Panc1 (cell line): ENCODE results near the gene QSOX1. TPM values are rescaled to one million over a fixed set of nuclear protein-coding genes. Genes with fewer than 3 reads are reported as not detected.

Source experiments
- ATAC-seq: fragments of 200-7000 bp; cut with Tn5 transposase; 2 replicates; pipeline ENCODE4 v1.9.1; 2020; ENCODE audit warnings: mild to moderate bottlenecking, moderate library complexity
- BruUV-seq: library from RNA; stranded (reverse); fragments of 400-500 nt; replicated peaks from 2 replicates; lab custom pipeline; 2021; lab: Mats Ljungman, UMichigan
- CTCF ChIA-PET: fragments of 300-600 bp; sonication (Branson Sonifier 250); formaldehyde crosslinking; loops from one replicate; lab custom pipeline; 2022; ENCODE audit warnings: antibody characterized with exemption; lab: Charles Lee
- POLR2A ChIA-PET: fragments of 300-600 bp; sonication (Branson Sonifier 250); formaldehyde crosslinking; loops from one replicate; lab custom pipeline; 2022; ENCODE audit warnings: antibody characterized with exemption; lab: Charles Lee
- DNase-seq: peaks from one replicate; pipeline ENCODE4 v3.0.0-alpha.2; 2010; ENCODE audit warnings: low read depth, low spot score
- H3K27ac ChIP-seq: 2 replicates; pipeline ENCODE4 v1.5.1; 2011; ENCODE audit warnings: mild to moderate bottlenecking, low read length, inconsistent platforms
- H3K27me3 ChIP-seq: fragments of 200-500 bp; sonication (Bioruptor generic); 2 replicates; pipeline ENCODE4 v1.6.0; 2014; ENCODE audit warnings: low read length, inconsistent platforms; ENCODE audit not compliant: control insufficient read depth, insufficient read depth
- H3K36me3 ChIP-seq: fragments of 200-500 bp; sonication (Bioruptor generic); 2 replicates; pipeline ENCODE4 v1.5.1; 2014; ENCODE audit warnings: inconsistent platforms, mild to moderate bottlenecking, low read length, moderate library complexity; ENCODE audit not compliant: control insufficient read depth, insufficient read depth
- H3K4me1 ChIP-seq: 2 replicates; pipeline ENCODE4 v1.5.1; 2011; ENCODE audit warnings: inconsistent platforms, mild to moderate bottlenecking, low read length, moderate library complexity; ENCODE audit not compliant: control insufficient read depth, insufficient read depth
- H3K4me3 ChIP-seq, 2 experiments: 2 replicates each; pipeline ENCODE4 v1.5.1; 2011 to 2012; ENCODE audit warnings: low read depth in 2 of 2, low read length in 2 of 2, mild to moderate bottlenecking in 2 of 2, inconsistent platforms in 1 of 2, moderate library complexity in 1 of 2
- H3K9me3 ChIP-seq: fragments of 200-500 bp; sonication (Bioruptor generic); 2 replicates; pipeline ENCODE4 v1.5.1; 2014; ENCODE audit warnings: low read depth, mild to moderate bottlenecking, inconsistent platforms, low read length, moderate library complexity; ENCODE audit not compliant: control insufficient read depth, insufficient read depth
- CTCF ChIP-seq: fragments of 450-650 bp; IDR thresholded peaks from 2 replicates; pipeline ENCODE4 v1.5.1; 2017; ENCODE audit warnings: mild to moderate bottlenecking
- POLR2AphosphoS5 ChIP-seq: IDR thresholded peaks from 2 replicates; pipeline ENCODE4 v1.6.1; 2012; ENCODE audit warnings: mild to moderate bottlenecking, low read depth, low read length, moderate library complexity
- REST ChIP-seq, 2 experiments: IDR thresholded peaks; 2 replicates each; pipeline ENCODE4 v1.6.1; 2011 to 2012; ENCODE audit warnings: low read depth in 2 of 2, control low read depth in 1 of 2, low read length in 1 of 2, mild to moderate bottlenecking in 1 of 2, moderate library complexity in 1 of 2; ENCODE audit not compliant: insufficient read depth in 1 of 2
- SIN3A ChIP-seq: IDR thresholded peaks from 2 replicates; pipeline ENCODE4 v1.6.1; 2012; ENCODE audit warnings: low read depth, mild to moderate bottlenecking, low read length, moderate library complexity, borderline replicate concordance; ENCODE audit not compliant: insufficient read depth
- TCF7L2 ChIP-seq: IDR thresholded peaks from 2 replicates; pipeline ENCODE4 v1.6.1; 2011; ENCODE audit warnings: mild to moderate bottlenecking, low read depth, low read length, inconsistent platforms
- in situ Hi-C: cut with HindIII; loops from 2 replicates; pipeline ENCODE4 v1.10.0; 2016; ENCODE audit warnings: low sequenced_read_pairs, low pct_unique_long_range_greater_than_20kb
- intact Hi-C: fragments of 100-400 bp; cut with micrococcal nuclease; formaldehyde crosslinking; loops from one replicate; pipeline ENCODE4 v1.10.0; 2022; ENCODE audit not compliant: unreplicated experiment
- total RNA-seq: library from RNA; stranded (reverse); gene quantifications from one replicate; pipeline ENCODE4 v1.2.1, GENCODE V29; 2021; ENCODE audit not compliant: unreplicated experiment

The QSOX1 gene
- total RNA-seq, 1 experiment from 2014 or later, result 152 TPM

GRCh38 chr1:180156631-180157091 is 2.0 kb downstream of the QSOX1 start:
- intact Hi-C loops, result no loop called here
- Histone ChIP-seq H3K4me3 (peak overlapping the region in 1 of 2 experiments; percentile 23; a peak in 2 of 4 replicates), H3K27ac (no peak overlapping the region), H3K27me3 (no peaks in the 10 kb centered on the region), H3K9me3 (no peaks in the 10 kb centered on the region), H3K36me3 (peaks cover 2% of the 10 kb centered on the region; the same call in 1 of the 2 replicates), H3K4me1 (peaks cover 32% of the 10 kb centered on the region)
- POLR2A ChIA-PET, result no interaction called here
- no peak for DNase-seq
- CTCF ChIA-PET, result no interaction called here
- in situ Hi-C loops, result no loop called here
- no TSS peak for BruUV-seq
- no peak for TF ChIP-seq POLR2AphosphoS5
- TF ChIP-seq SIN3A, result no peak
- TF ChIP-seq REST (IDR thresholded peaks at IDR 0.05; ENCODE audit: insufficient read depth in 1 of 2, low read depth in 2 of 2, low read length in 1 of 2), result no peak
- TF ChIP-seq CTCF, result no peak
- no peak for TF ChIP-seq TCF7L2
- no peak for ATAC-seq

- no peaks in the 10 kb centered on the region for H3K9me3 ChIP-seq
- intact Hi-C loops (no loop called here), in situ Hi-C loops (no loop called here)
- H3K27ac ChIP-seq, result no peak overlapping the region
- CTCF ChIA-PET, result no interaction called here
- H3K4me3 ChIP-seq, result no peak overlapping the region
- ATAC-seq, result no peak
- no TSS peak for BruUV-seq
- no peak for TF ChIP-seq REST (IDR thresholded peaks at IDR 0.05; ENCODE audit: insufficient read depth in 1 of 2, low read depth in 2 of 2, low read length in 1 of 2)
- no peak for TF ChIP-seq CTCF
- TF ChIP-seq POLR2AphosphoS5, result no peak
- no peak for TF ChIP-seq SIN3A
- no peak for TF ChIP-seq TCF7L2
- H3K27me3 ChIP-seq, result no peaks in the 10 kb centered on the region
- peaks cover 27% of the 10 kb centered on the region for H3K4me1 ChIP-seq
- H3K36me3 ChIP-seq, result peaks cover 2% of the 10 kb centered on the region; the same call in 1 of the 2 replicates
- POLR2A ChIA-PET, result no interaction called here
- DNase-seq, result no peak
Observed at GRCh38 chr1:180157108-180157507, 2.4 kb downstream of the QSOX1 start.
